Choroid plexus epithelial cell (primary cell): ENCODE data around the gene AURKB.

Experiments used
- DNase-seq: peaks from one replicate; pipeline ENCODE4 v3.0.0-alpha.2; 2010; ENCODE audit warnings: low read depth
- H3K4me3 ChIP-seq: 2 replicates; pipeline ENCODE4 v1.5.1; 2011; ENCODE audit warnings: low read depth, mild to moderate bottlenecking, control low read depth, low read length, moderate library complexity
- CTCF ChIP-seq: conservative IDR thresholded peaks from 2 replicates; pipeline ENCODE4 v1.5.1; 2011; ENCODE audit warnings: low read depth, mild to moderate bottlenecking, control low read depth, inconsistent platforms, low read length, moderate library complexity

The AURKB gene

GRCh38 chr17:8249621-8250500, 39.5 kb upstream of the AURKB start:
- H3K4me3 ChIP-seq, result peak overlapping the region; percentile 94
- peak; percentile 4 for DNase-seq
- TF ChIP-seq CTCF, result no peak

GRCh38 chr17:8248751-8249607, 38.6 kb upstream of the AURKB start, which contains the start of gene PFAS:
Gene PFAS, plus strand, starts transcription at chr17:8249289. Its CDS starts 4,649 bp downstream, at chr17:8253938.
- DNase-seq, result peak; percentile 92
- TF ChIP-seq CTCF, result no peak
- peak within 1 kb of the TSS; percentile 94 for H3K4me3 ChIP-seq

- H3K4me3 ChIP-seq, result no peak overlapping the region
- TF ChIP-seq CTCF, result no peak
- DNase-seq, result no peak
Observed at GRCh38 chr17:8244768-8245167, 34.4 kb upstream of the AURKB start.

GRCh38 chr17:8243827-8244226, 33.5 kb upstream of the AURKB start:
- DNase-seq, result no peak
- TF ChIP-seq CTCF, result no peak
- H3K4me3 ChIP-seq, result no peak overlapping the region

- DNase-seq, result no peak
- no peak for TF ChIP-seq CTCF
- no peak overlapping the region for H3K4me3 ChIP-seq
Observed at GRCh38 chr17:8237886-8238285, 27.5 kb upstream of the AURKB start.

- no peak overlapping the region for H3K4me3 ChIP-seq
- DNase-seq, result no peak
- no peak for TF ChIP-seq CTCF
Observed at GRCh38 chr17:8237175-8237574, 26.8 kb upstream of the AURKB start.
